ENCODE results near the gene FBXO7. TPM values are rescaled to one million over a fixed set of nuclear protein-coding genes. Genes with fewer than 3 reads are reported as not detected.
A peak's percentile ranks its signal among the peaks of the same experiment; 100 is the strongest.

Gene FBXO7
- total RNA-seq, 1 donor from 2014 or later = 47.3 TPM

GRCh38 chr22:32487461-32487860 is 12.8 kb downstream of the FBXO7 start:
- FAIRE-seq (no peak), DNase-seq (ENCODE audit: low spot score in 2 of 2) (no peak)

GRCh38 chr22:32489377-32489776 is 14.8 kb downstream of the FBXO7 start:
- FAIRE-seq (no peak), DNase-seq (ENCODE audit: low spot score in 2 of 2) (no peak)

- DNase-seq (ENCODE audit: low spot score in 2 of 2) = no peak
- FAIRE-seq = no peak
Observed at GRCh38 chr22:32490279-32490678, 15.7 kb downstream of the FBXO7 start.

- DNase-seq (ENCODE audit: low spot score in 2 of 2) (no peak), FAIRE-seq (no peak)
Observed at GRCh38 chr22:32492111-32492510, 17.5 kb downstream of the FBXO7 start.

- no peak for FAIRE-seq
- no peak for DNase-seq (ENCODE audit: low spot score in 2 of 2)
Observed at GRCh38 chr22:32493551-32493950, 18.9 kb downstream of the FBXO7 start.

GRCh38 chr22:32494971-32495370 is 20.4 kb downstream of the FBXO7 start:
- FAIRE-seq = no peak
- no peak for DNase-seq (ENCODE audit: low spot score in 2 of 2)

- no peak for FAIRE-seq
- no peak for DNase-seq (ENCODE audit: low spot score in 2 of 2)
Observed at GRCh38 chr22:32499666-32500065, 25.1 kb downstream of the FBXO7 start.

GRCh38 chr22:32501836-32502752 is 27.5 kb downstream of the FBXO7 start:
- FAIRE-seq = no peak
- no peak for DNase-seq (ENCODE audit: low spot score in 2 of 2)

GRCh38 chr22:32509045-32509444 is 34.4 kb downstream of the FBXO7 start:
- DNase-seq (ENCODE audit: low spot score in 2 of 2) (no peak), FAIRE-seq (no peak)

- DNase-seq (ENCODE audit: low spot score in 2 of 2) (no peak), FAIRE-seq (no peak)
Observed at GRCh38 chr22:32511274-32511673, 36.7 kb downstream of the FBXO7 start.

GRCh38 chr22:32511776-32512175 is 37.2 kb downstream of the FBXO7 start:
- FAIRE-seq (no peak), DNase-seq (ENCODE audit: low spot score in 2 of 2) (no peak)

GRCh38 chr22:32512267-32512982 is 37.8 kb downstream of the FBXO7 start:
- DNase-seq (ENCODE audit: low spot score in 2 of 2) (no peak), FAIRE-seq (no peak)

- FAIRE-seq (no peak), DNase-seq (ENCODE audit: low spot score in 2 of 2) (no peak)
Observed at GRCh38 chr22:32515084-32515483, 40.5 kb downstream of the FBXO7 start.

GRCh38 chr22:32517488-32517887 is 42.9 kb downstream of the FBXO7 start:
- no peak for DNase-seq (ENCODE audit: low spot score in 2 of 2)
- FAIRE-seq = no peak

- FAIRE-seq (no peak), DNase-seq (ENCODE audit: low spot score in 2 of 2) (no peak)
Observed at GRCh38 chr22:32517921-32518320, 43.3 kb downstream of the FBXO7 start.

- FAIRE-seq = no peak
- DNase-seq (ENCODE audit: low spot score in 2 of 2) = no peak
Observed at GRCh38 chr22:32518381-32518780, 43.8 kb downstream of the FBXO7 start.

GRCh38 chr22:32518848-32519247 is 44.2 kb downstream of the FBXO7 start:
- DNase-seq (ENCODE audit: low spot score in 2 of 2) = no peak
- no peak for FAIRE-seq

- FAIRE-seq (no peak), DNase-seq (ENCODE audit: low spot score in 2 of 2) (no peak)
Observed at GRCh38 chr22:32520612-32521011, 46.0 kb downstream of the FBXO7 start.

GRCh38 chr22:32522237-32522636 is 47.6 kb downstream of the FBXO7 start:
- no peak for DNase-seq (ENCODE audit: low spot score in 2 of 2)
- no peak for FAIRE-seq

GRCh38 chr22:32527756-32528155 is 53.1 kb downstream of the FBXO7 start:
- no peak for FAIRE-seq
- no peak for DNase-seq (ENCODE audit: low spot score in 2 of 2)

- DNase-seq (ENCODE audit: low spot score in 2 of 2) = peak; percentile 36 to 43
- no peak for FAIRE-seq
Observed at GRCh38 chr22:32528316-32528715, 53.7 kb downstream of the FBXO7 start.

All from frontal cortex (tissue), 4 donors.